ENCODE results near the gene RP2.

RP2 gene

GRCh38 chrX:46922611-46923010 is 85.8 kb downstream of the RP2 start:
- no peak for DNase-seq

DNA sequence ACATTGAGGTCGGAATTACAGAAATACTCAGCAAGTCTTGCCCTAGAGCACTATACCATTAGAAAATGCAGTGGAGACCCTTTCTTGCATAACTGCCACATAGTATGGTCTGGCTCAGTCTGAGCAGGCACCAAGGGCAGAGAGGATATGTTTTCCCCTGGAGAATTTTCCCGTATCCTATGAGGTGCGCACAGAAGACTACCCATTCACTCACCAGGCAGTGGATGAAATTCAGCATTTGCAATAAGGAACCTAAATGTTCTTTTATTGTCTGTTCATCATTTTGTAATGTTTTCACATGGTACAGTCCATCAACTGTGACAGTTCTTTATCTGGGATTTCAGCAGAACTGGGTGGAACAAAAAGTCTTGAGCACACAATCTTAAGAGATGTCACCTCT is 90.9 kb downstream of the RP2 start:
- DNase-seq = no peak

GRCh38 chrX:46929439-46930261 is 92.8 kb downstream of the RP2 start:
- DNase-seq = no peak
